Right cardiac atrium (tissue), 5 donors: ENCODE results near the gene MX2. TPM values are rescaled to one million over a fixed set of nuclear protein-coding genes. Genes with fewer than 3 reads are reported as not detected.
"Not testable (repeated sequence)": the region's sequence is repeated elsewhere in the genome, so short reads cannot be mapped to it uniquely, and the experiment has no call there.

ENCODE experiments used
- ATAC-seq, 2 donors: fragments of 200-7000 bp; cut with Tn5 transposase; one replicate each; pipeline versions ENCODE4 v1.8.0 to v1.9.1; 2020; ENCODE audit warnings: moderate library complexity in 2 of 2, mild to moderate bottlenecking in 1 of 2
- DNase-seq, 3 donors: peaks; one replicate each; pipeline ENCODE4 v3.0.0-alpha.2; 2020
- H3K27ac ChIP-seq: one replicate; pipeline ENCODE4 v1.5.1; 2013; ENCODE audit warnings: mild to moderate bottlenecking, low read length, control low read depth, moderate library complexity
- H3K27me3 ChIP-seq: one replicate; pipeline ENCODE4 v1.6.1; 2013; ENCODE audit not compliant: control insufficient read depth, insufficient read depth
- H3K4me1 ChIP-seq: one replicate; pipeline ENCODE4 v1.6.1; 2013; ENCODE audit warnings: low read length; ENCODE audit not compliant: control insufficient read depth, insufficient read depth
- H3K4me3 ChIP-seq: one replicate; pipeline ENCODE4 v1.5.1; 2013; ENCODE audit warnings: low read length, control low read depth
- H3K9me3 ChIP-seq: one replicate; pipeline ENCODE4 v1.6.1; 2013; ENCODE audit warnings: low read length; ENCODE audit not compliant: control insufficient read depth
- WGBS: extraction: QIAGEN DNeasy Blood & Tissue Kit; methylation state at CpG from one replicate; pipeline ENCODE4 v1.1.7; 2013; 5-methylcytosine and 5-hydroxymethylcytosine counted together
- intact Hi-C, 4 donors: fragments of 100-400 bp; cut with DNase I; formaldehyde crosslinking; loops; one replicate each; pipeline versions ENCODE4 v1.11.0 to v1.14.0; 2022 to 2023
- polyA plus RNA-seq: library from polyadenylated mRNA; stranded (reverse); fragments of 200-250 nt; gene quantifications from one replicate; pipeline ENCODE4 v1.2.3, GENCODE V29; 2013
- total RNA-seq, 4 donors: library from RNA; stranded (reverse); fragmentation: NEBNext Ultra II Directional; extraction: Animal tissue kit (Norgen Biotek cat#: 25700); gene quantifications; one replicate each; pipeline ENCODE4 v1.2.1, GENCODE V29; 2021
- donor health status: healthy with polysubstance abuse.
- donor health status: DM: no; HTN: yes; CAD: no.
- donor health status: DM: no; HTN: no; CAD: no.
- donor health status: DM: no; HTN: yes; CAD: no; lungs with severe emphysema.
- donor health status: DM: yes; HTN: yes; CAD: no.

The MX2 gene
- total and polyA plus RNA-seq, 5 donors = 5.5 to 13.1 (median 10.0) TPM

- intact Hi-C loops = no loop called here
These were observed 2.5 kb upstream of the MX2 start for GRCh38 chr21:41359286-41359685.

DNA sequence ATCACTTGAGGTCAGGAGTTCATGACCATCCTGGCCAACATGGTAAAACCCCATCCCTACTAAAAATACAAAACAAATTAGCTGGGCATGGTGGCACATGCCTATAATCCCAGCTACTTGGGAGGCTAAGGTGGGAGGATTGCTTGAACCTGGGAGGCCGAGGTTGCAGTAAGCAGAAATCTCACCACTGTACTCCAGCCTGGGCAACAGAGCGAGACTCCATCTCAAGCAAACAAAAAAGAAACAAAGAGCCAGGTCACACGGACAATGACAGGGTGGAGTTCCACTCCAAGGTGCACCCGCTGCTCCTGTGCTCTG, 2.1 kb upstream of the MX2 start:
- intact Hi-C loops, DNase-seq, H3K4me3 ChIP-seq, H3K27ac ChIP-seq, H3K9me3 ChIP-seq, H3K27me3 ChIP-seq, ATAC-seq, H3K4me1 ChIP-seq: not testable (repeated sequence)
- WGBS = 93% methylated on average over 4 of the region's 4 CpGs

More at GRCh38 chr21:41359286-41359685, 2.5 kb upstream of the MX2 start:
- H3K4me1 ChIP-seq = no peaks in the 10 kb centered on the region
- no peak overlapping the region for H3K27ac ChIP-seq
- ATAC-seq = no peak
- H3K27me3 ChIP-seq = no peaks in the 10 kb centered on the region
- H3K4me3 ChIP-seq = no peak overlapping the region
- DNase-seq = peak in 1 of 3 donors; percentile 35
- WGBS = 74% methylated on average over 12 of the region's 12 CpGs
- H3K9me3 ChIP-seq = no peaks in the 10 kb centered on the region

DNA sequence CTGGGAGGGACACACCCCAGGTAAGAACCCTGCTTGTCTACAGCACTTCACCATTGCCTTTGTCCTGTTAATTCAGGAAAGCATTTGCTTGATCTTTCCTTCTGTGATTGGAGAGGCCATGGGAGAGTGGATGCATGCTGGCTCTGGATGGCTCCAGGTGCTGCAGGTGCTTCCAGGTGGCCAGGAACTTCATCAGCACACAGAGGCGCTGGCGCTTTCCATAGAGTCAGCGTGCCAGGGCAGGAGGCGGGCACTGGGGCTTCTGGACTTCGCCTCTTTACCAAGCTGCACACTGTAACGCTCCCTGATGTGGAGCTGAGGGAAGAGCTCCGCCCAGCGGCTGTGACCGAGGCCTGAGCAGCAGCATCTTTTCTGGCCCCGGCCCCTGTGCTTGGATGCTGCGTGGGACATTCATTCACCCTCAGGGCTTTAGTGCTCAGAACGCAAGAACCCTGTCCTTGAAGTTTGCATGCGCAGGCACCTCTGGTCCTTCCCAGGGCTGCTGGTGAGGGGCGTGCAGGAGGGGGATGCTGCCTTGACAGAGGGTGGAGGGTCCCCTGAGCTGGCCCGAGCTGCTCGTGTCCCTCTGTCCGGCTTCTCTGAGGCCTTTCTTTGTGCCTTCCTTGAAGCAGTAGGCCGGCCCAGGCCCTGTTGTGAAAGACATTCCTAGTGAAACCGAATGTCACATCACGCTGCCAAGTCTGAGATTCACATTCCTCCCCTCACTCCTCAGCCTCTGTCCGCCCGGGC, 1.6 kb upstream of the MX2 start:
- WGBS = 67% methylated on average over 22 of the region's 22 CpGs
- Histone ChIP-seq H3K4me1 (no peaks in the 10 kb centered on the region), H3K4me3 (no peak overlapping the region), H3K27me3 (no peaks in the 10 kb centered on the region), H3K27ac (peak overlapping the region; percentile 8), H3K9me3 (no peaks in the 10 kb centered on the region)
- peak; percentile 17 to 51 for ATAC-seq
- DNase-seq = peak in 2 of 3 donors; percentile 80 to 88
- intact Hi-C loops = no loop called here

- intact Hi-C loops = no loop called here
- no peaks in the 10 kb centered on the region for H3K9me3 ChIP-seq
- H3K4me3 ChIP-seq = no peak overlapping the region
- 90% methylated on average over 16 of the region's 16 CpGs for WGBS
- no peaks in the 10 kb centered on the region for H3K27me3 ChIP-seq
- no peaks in the 10 kb centered on the region for H3K4me1 ChIP-seq
- ATAC-seq = no peak
- H3K27ac ChIP-seq = peak overlapping the region; percentile 99
- no peak for DNase-seq
These were observed 608 bp upstream of the MX2 start for GRCh38 chr21:41361053-41361785.

DNA sequence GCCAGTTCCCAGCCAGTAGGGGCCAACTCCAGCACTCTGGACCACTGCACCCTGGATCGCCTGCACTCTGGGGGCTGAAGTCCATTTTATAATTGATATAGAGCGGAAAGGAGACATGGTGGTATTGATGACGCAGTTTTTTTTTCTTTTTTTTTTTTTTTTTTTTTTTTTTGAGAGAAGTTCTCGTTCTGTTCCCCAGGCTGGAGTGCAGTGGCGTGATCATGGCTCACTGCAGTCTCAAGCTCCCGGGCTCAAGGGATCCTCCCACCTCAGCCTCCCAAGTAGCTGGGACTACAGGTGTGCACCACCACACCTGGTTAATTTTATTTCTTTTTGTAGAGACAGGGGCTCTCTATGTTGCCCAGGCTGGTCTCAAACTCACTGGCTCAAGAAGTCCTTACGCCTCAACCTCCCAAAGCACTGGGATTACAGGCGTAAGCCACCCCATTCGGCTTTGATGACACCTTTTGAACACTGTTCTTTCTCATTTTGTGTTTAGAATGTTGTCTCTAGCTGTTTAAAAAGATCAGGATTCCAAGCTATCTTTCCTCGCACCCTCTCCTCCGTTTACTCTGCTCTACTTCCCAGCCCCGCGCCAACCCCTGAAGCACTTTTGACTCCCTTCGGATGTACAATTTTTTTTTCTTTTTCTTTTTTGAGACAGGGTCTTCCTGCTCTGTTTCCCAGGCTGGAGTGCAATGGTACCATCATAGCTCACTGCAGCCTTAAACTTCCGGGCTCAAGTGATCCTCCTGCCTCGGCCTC, 960 bp downstream of the MX2 start:
- Histone ChIP-seq H3K4me3 (peak overlapping the region; percentile 52), H3K4me1 (no peaks in the 10 kb centered on the region), H3K9me3 (no peaks in the 10 kb centered on the region), H3K27ac (peak overlapping the region; percentile 99), H3K27me3 (no peaks in the 10 kb centered on the region)
- no peak for DNase-seq
- intact Hi-C loops = no loop called here
- WGBS = 82% methylated on average over 16 of the region's 16 CpGs
- ATAC-seq = no peak

DNA sequence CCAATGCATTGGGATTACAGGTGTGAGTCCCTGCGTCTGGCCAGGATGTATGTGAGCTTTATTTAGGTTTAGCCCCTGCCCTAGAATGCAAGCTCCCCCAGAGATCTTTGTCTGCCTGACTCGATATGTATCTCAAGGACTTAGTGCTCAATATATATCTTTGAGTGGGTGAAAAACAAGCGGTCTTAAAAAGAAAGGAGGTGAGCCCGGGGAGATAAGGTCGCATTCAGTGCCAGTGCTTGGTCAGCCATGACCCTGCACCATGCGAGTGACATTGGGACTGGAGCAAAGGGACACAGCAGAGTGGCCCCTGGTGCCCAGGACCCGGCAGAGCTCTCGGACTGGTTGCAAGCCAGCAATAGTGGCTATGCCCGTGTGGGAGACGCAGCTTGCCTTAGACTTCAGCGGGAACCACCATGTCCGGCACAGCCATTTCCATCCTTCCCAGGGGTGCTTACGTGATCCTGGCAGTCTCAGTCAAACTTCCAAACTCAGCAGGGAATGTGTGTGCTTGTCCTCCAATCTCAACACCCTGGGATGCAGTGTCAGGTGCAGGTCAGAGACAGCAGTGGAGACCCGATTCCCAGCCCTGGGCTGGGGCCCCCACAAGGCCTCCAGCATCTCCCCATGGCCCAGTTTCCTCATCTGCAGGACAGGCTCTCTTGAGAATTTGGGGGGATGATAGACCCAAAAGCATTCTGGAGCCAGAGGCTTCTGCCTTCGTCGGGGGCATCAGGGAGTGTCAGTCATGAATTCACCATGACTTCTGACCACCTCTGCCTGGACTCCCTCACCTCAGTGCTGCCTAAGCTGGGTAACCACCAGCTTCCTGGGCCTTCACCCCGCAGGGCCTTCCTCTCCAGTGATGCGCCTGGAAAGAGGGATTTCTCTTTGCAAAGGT, 1.8 kb downstream of the MX2 start:
- WGBS = 96% methylated on average over 18 of the region's 18 CpGs
- DNase-seq (peak in 1 of 3 donors; percentile 32), ATAC-seq (no peak)
- Histone ChIP-seq H3K4me3 (no peak overlapping the region), H3K27me3 (no peaks in the 10 kb centered on the region), H3K4me1 (no peaks in the 10 kb centered on the region), H3K9me3 (no peaks in the 10 kb centered on the region), H3K27ac (no peak overlapping the region)
- intact Hi-C loops = no loop called here

DNA sequence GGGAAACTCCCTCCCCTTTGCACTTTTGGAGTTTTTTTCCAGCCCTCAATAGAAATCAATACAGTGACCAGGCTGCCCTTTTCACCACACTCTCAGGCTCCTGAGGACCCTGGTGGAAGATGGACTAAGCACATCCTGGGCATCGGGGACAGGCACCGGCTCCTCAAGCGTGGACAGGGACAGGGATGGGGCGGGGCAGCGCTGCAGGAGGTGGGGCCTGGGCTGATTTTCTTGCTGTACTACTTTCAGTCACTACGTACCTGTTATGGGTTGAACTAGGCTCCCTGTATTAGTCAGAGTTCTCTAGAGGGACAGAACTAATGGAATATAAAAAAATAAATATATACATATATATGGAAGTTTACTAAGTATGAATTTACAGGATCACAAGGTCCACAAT, 2.5 kb downstream of the MX2 start:
- no peak overlapping the region for H3K4me3 ChIP-seq
- 92% methylated on average over 6 of the region's 6 CpGs for WGBS
- no peak overlapping the region for H3K27ac ChIP-seq
- no peaks in the 10 kb centered on the region for H3K4me1 ChIP-seq
- no peaks in the 10 kb centered on the region for H3K9me3 ChIP-seq
- no peak for ATAC-seq
- H3K27me3 ChIP-seq = no peaks in the 10 kb centered on the region
- intact Hi-C loops = no loop called here
- no peak for DNase-seq

GRCh38 chr21:41365377-41366107, 3.7 kb downstream of the MX2 start:
- 96% methylated on average over 15 of the region's 15 CpGs for WGBS
- Histone ChIP-seq H3K27me3 (no peaks in the 10 kb centered on the region), H3K9me3 (no peaks in the 10 kb centered on the region), H3K4me3 (no peak overlapping the region), H3K27ac (no peak overlapping the region), H3K4me1 (no peaks in the 10 kb centered on the region)
- no peak for ATAC-seq
- intact Hi-C loops = no loop called here
- DNase-seq = no peak

GRCh38 chr21:41366522-41367151, 4.8 kb downstream of the MX2 start:
- H3K4me3 ChIP-seq = no peak overlapping the region
- WGBS = 75% methylated on average over 12 of the region's 12 CpGs
- H3K9me3 ChIP-seq = no peaks in the 10 kb centered on the region
- intact Hi-C loops = no loop called here
- no peaks in the 10 kb centered on the region for H3K27me3 ChIP-seq
- H3K4me1 ChIP-seq = no peaks in the 10 kb centered on the region
- DNase-seq = peak in 2 of 3 donors; percentile 55 to 66
- no peak overlapping the region for H3K27ac ChIP-seq
- peak in 1 of 2 donors; percentile 32 for ATAC-seq
